Tibial artery (tissue), 4 donors: Measurements from ENCODE around the gene VIM.

Experiments
- DNase-seq, 2 donors: peaks; one replicate each; pipeline ENCODE4 v3.0.0-alpha.2; 2019
- H3K27ac ChIP-seq, 2 donors: fragments of 200-600 bp; sonication (generic) in 1 of 2; 1 replicate in 1 of 2; 2 replicates in 1 of 2; pipeline ENCODE4 v1.5.1; 2018 to 2019; ENCODE audit warnings: mild to moderate bottlenecking in 1 of 2
- H3K27me3 ChIP-seq, 2 donors: fragments of 200-600 bp; sonication (generic) in 1 of 2; one replicate each; pipeline versions ENCODE4 v1.5.1 to v1.6.0; 2016 to 2019
- H3K36me3 ChIP-seq, 3 donors: fragments of 200-600 bp; sonication (generic) in 2 of 3; one replicate each; pipeline ENCODE4 v1.5.1; 2016 to 2019; ENCODE audit warnings: mild to moderate bottlenecking in 2 of 3
- H3K4me1 ChIP-seq, 4 donors: fragments of 200-600 bp; sonication (generic) in 2 of 4; 1 replicate in 3 of 4; 2 replicates in 1 of 4; pipeline ENCODE4 v1.5.1; 2016 to 2019
- H3K4me3 ChIP-seq, 2 donors: fragments of 200-600 bp; sonication (generic) in 1 of 2; 1 replicate in 1 of 2; 2 replicates in 1 of 2; pipeline ENCODE4 v1.5.1; 2018 to 2019; ENCODE audit warnings: mild to moderate bottlenecking in 2 of 2
- H3K9me3 ChIP-seq, 3 donors: fragments of 200-600 bp; sonication (generic) in 1 of 3; one replicate each; pipeline ENCODE4 v1.5.1; 2016 to 2019
- CTCF ChIP-seq, 2 experiments: fragments of 200-600 bp in 1 of 2; fragments of 450-650 bp in 1 of 2; IDR thresholded peaks; one replicate each; pipeline ENCODE4 v1.5.1; 2017 to 2019; ENCODE audit warnings: antibody characterized with exemption in 2 of 2, mild to moderate bottlenecking in 1 of 2, moderate library complexity in 1 of 2
- intact Hi-C: fragments of 100-400 bp; cut with DNase I; formaldehyde crosslinking; loops from one replicate; pipeline ENCODE4 v1.15.0; 2023; ENCODE audit warnings: low total_unique reads

VIM gene

DNA sequence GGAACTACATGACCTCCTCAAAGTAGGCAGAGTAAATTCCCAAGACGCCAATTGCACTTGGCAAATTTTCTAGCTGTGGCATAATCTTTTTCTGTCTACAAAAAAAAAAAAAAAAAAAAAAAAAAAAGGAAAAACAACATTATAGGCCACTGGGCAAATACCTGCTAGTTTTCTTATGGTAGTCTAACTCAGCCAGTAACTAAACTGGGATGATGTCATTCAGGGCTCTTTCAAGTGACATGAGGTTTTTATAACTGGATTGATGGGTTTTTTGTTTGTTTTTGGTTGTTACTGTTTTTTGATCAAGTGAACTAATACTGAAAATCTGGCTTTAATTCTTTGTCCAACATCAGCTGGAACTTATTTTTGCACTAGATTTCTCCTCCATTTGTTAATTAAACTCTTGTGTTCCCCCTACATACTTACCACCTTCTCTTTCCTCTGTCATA, 7.4 kb upstream of the VIM start:
- no peaks in the 10 kb centered on the region for H3K9me3 ChIP-seq
- H3K27ac ChIP-seq: peak overlapping the region; percentile 45 to 69
- intact Hi-C loops: loop anchor here (10.0 kb wide), 1 partner anchor 216 kb away; no protein-coding TSS in a partner anchor
- TF ChIP-seq CTCF (IDR thresholded peaks at IDR 0.05): no peak
- H3K36me3 ChIP-seq: no peaks in the 10 kb centered on the region
- DNase-seq: no peak
- no peak overlapping the region for H3K4me3 ChIP-seq
- peaks cover 0 to 37% (median 17%) of the 10 kb centered on the region in 4 donors for H3K4me1 ChIP-seq
- no peaks in the 10 kb centered on the region for H3K27me3 ChIP-seq

DNA sequence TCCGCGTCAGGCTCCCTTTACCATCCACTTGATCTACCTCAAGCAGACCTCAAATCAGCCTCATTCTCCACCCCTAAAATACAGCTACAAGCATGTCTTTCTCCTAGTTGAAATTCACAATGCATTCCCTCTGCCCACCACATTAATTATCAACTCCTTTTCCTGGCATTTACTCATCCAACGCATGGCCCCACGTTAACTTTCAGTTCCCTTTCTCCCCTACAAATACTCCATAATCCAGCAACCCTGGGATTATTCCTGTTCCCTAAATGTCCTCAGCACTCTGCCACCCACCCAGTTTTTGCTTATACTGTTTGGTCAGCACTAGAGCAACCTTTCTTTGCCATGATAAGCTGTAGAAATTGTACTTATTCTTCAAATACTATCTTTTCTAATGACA, 5.7 kb upstream of the VIM start:
- intact Hi-C loops: loop anchor here (10.0 kb wide), 1 partner anchor 218 kb away; no protein-coding TSS in a partner anchor
- H3K9me3 ChIP-seq: no peaks in the 10 kb centered on the region
- H3K36me3 ChIP-seq: no peaks in the 10 kb centered on the region
- no peaks in the 10 kb centered on the region for H3K27me3 ChIP-seq
- no peak for TF ChIP-seq CTCF (IDR thresholded peaks at IDR 0.05)
- peaks cover 0 to 37% (median 10%) of the 10 kb centered on the region in 4 donors for H3K4me1 ChIP-seq
- no peak overlapping the region for H3K4me3 ChIP-seq
- DNase-seq: no peak
- H3K27ac ChIP-seq: no peak overlapping the region

DNA sequence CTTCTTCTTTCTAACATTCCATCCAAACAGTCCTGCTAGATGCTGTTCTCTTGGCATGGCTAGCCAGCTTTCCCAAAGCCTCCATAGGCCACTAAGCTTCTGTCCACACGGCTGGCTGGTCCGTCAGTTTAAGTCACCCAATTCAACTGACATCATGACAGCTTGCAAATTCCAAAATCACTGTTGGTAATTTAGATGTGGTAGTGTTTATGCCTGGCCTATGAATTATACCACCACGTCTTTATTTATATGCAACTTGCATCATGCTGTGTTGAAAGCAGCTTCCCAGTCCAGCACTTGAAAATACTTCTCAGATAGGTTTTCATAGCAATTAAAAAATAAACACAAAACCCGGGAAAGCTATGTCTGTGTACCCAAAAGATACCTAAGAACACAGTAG, 2.2 kb upstream of the VIM start:
- no peaks in the 10 kb centered on the region for H3K27me3 ChIP-seq
- H3K27ac ChIP-seq: peak overlapping the region; percentile 98 to 100
- H3K9me3 ChIP-seq: no peaks in the 10 kb centered on the region
- no peak for TF ChIP-seq CTCF (IDR thresholded peaks at IDR 0.05)
- no peak for DNase-seq
- peaks cover 0 to 26% (median 8%) of the 10 kb centered on the region in 4 donors for H3K4me1 ChIP-seq
- intact Hi-C loops: loop anchor here (10.0 kb wide), 1 partner anchor 221 kb away; no protein-coding TSS in a partner anchor
- H3K36me3 ChIP-seq: peaks cover 4 to 8% (median 5%) of the 10 kb centered on the region in 3 donors
- no peak overlapping the region for H3K4me3 ChIP-seq

GRCh38 chr10:17226891-17227303, 1.1 kb upstream of the VIM start:
- Histone ChIP-seq H3K27ac (peak overlapping the region; percentile 98 to 100), H3K4me3 (peak overlapping the region; percentile 83 to 93), H3K27me3 (no peaks in the 10 kb centered on the region), H3K9me3 (no peaks in the 10 kb centered on the region), H3K36me3 (peaks cover 15 to 17% (median 15%) of the 10 kb centered on the region in 3 donors), H3K4me1 (peaks cover 0 to 25% (median 9%) of the 10 kb centered on the region in 4 donors)
- DNase-seq: no peak
- intact Hi-C loops: loop anchor here (10.0 kb wide), 1 partner anchor 222 kb away; no protein-coding TSS in a partner anchor
- no peak for TF ChIP-seq CTCF (IDR thresholded peaks at IDR 0.05)

DNA sequence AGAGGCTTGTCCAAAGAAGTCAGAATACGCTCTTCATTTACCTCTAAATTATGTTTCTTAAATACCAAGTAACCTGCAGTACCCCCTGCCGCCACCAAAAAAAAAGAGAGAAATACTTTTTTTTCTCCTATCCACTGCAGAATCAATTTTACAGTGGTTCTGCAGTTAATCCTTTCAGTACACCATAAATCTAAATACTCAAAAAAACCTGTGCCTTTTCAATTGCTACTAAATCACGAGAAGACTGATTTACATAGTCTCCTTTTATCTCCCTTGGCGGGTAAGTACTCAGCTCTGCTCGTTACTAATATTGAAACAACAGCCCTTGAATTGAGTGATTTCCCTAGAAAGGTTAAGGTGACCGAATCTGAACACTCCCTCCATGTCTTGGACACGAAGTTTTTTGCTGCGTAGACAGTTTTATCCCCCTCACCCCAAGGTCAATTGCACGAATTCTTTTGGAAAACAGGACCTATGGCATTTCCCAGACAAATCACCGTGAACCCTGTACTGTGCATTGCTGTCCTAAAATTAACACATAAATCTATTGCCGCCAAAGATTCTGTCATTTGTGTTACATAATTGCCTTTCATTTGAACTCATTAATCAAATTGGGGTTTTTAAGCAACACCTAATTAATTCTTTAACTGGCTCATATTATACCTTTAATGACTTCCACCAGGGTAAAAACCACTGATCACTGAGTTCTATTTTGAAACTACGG, 512 bp upstream of the VIM start:
- no peak for DNase-seq
- H3K9me3 ChIP-seq: no peaks in the 10 kb centered on the region
- H3K27me3 ChIP-seq: no peaks in the 10 kb centered on the region
- TF ChIP-seq CTCF (IDR thresholded peaks at IDR 0.05): peak; percentile 49 to 68
- H3K27ac ChIP-seq: peak overlapping the region; percentile 98 to 100
- H3K4me1 ChIP-seq: peaks cover 0 to 32% (median 14%) of the 10 kb centered on the region in 4 donors
- peaks cover 22 to 23% (median 22%) of the 10 kb centered on the region in 3 donors for H3K36me3 ChIP-seq
- intact Hi-C loops: loop anchor here (10.0 kb wide), 1 partner anchor 223 kb away; no protein-coding TSS in a partner anchor
- H3K4me3 ChIP-seq: peak overlapping the region; percentile 83 to 93
